ENCODE data around the gene MIDN.

GRCh38 chr19:1220477-1220930 is 27.9 kb upstream of the MIDN start:
- no peak for TF ChIP-seq CTCF (IDR thresholded peaks at IDR 0.05)
- TF ChIP-seq POLR2AphosphoS5 (IDR thresholded peaks at IDR 0.05), result no peak
